WTC11 (cell line): ENCODE data around the gene SUSD4. TPM values are rescaled to one million over a fixed set of nuclear protein-coding genes. Genes with fewer than 3 reads are reported as not detected.
A peak's percentile ranks its signal among the peaks of the same experiment; 100 is the strongest.
"Not testable (repeated sequence)": the region's sequence is repeated elsewhere in the genome, so short reads cannot be mapped to it uniquely, and the experiment has no call there.

Experiments
- ATAC-seq: fragments of 200-7000 bp; cut with Tn5 transposase; 2 replicates; pipeline ENCODE4 v1.10.0; 2021; ENCODE audit warnings: mild to moderate bottlenecking, moderate library complexity
- CTCF ChIA-PET: fragments of 300-600 bp; sonication (Branson Sonifier 250); formaldehyde crosslinking; loops from one replicate; lab custom pipeline; 2021; ENCODE audit warnings: antibody characterized with exemption; lab: Charles Lee
- POLR2A ChIA-PET: fragments of 350-600 bp; sonication (Branson Sonifier 250); formaldehyde crosslinking; loops from one replicate; lab custom pipeline; 2021; ENCODE audit warnings: antibody characterized with exemption; lab: Charles Lee
- DNase-seq: peaks from one replicate; pipeline ENCODE4 v3.0.0; 2021; ENCODE audit warnings: low spot score
- H3K27ac Mint-ChIP-seq: 2 replicates; pipeline ENCODE4 v1.8.0; 2021; ENCODE audit warnings: mixed read lengths
- H3K27me3 Mint-ChIP-seq: 2 replicates; pipeline ENCODE4 v1.8.0; 2021; ENCODE audit warnings: low read depth, mild to moderate bottlenecking, moderate library complexity, mixed read lengths
- H3K36me3 Mint-ChIP-seq: 2 replicates; pipeline ENCODE4 v1.8.0; 2021; ENCODE audit warnings: mixed read lengths
- H3K4me1 Mint-ChIP-seq: 2 replicates; pipeline ENCODE4 v1.8.0; 2022; ENCODE audit warnings: mixed read lengths
- H3K4me3 Mint-ChIP-seq: 2 replicates; pipeline ENCODE4 v1.8.0; 2021; ENCODE audit warnings: mild to moderate bottlenecking, moderate library complexity, mixed read lengths
- H3K9me3 Mint-ChIP-seq: 2 replicates; pipeline ENCODE4 v1.8.0; 2021; ENCODE audit warnings: mixed read lengths
- AR ChIP-seq: fragments of 250-450 bp; sonication (Bioruptor Pico); IDR thresholded peaks from 2 replicates; pipeline ENCODE4 v1.9.0; 2021; ENCODE audit warnings: mild to moderate bottlenecking
- E2F5 ChIP-seq: sonication (generic); formaldehyde crosslinking; IDR thresholded peaks from 2 replicates; pipeline ENCODE4 v1.8.1; 2022; ENCODE audit warnings: mild to moderate bottlenecking, moderate library complexity, missing genetic modification reagents
- FOXP4 ChIP-seq: sonication (generic); formaldehyde crosslinking; IDR thresholded peaks from 2 replicates; pipeline ENCODE4 v1.8.0; 2022; ENCODE audit warnings: mild to moderate bottlenecking, missing genetic modification reagents
- MAX ChIP-seq: sonication (generic); formaldehyde crosslinking; IDR thresholded peaks from 2 replicates; pipeline ENCODE4 v1.8.0; 2022; ENCODE audit warnings: mild to moderate bottlenecking, missing genetic modification reagents
- NR2C2 ChIP-seq: sonication (generic); formaldehyde crosslinking; IDR thresholded peaks from 2 replicates; pipeline ENCODE4 v1.8.0; 2022; ENCODE audit warnings: mild to moderate bottlenecking, missing genetic modification reagents
- SMAD4 ChIP-seq: sonication (generic); formaldehyde crosslinking; IDR thresholded peaks from 2 replicates; pipeline ENCODE4 v1.8.0; 2022; ENCODE audit warnings: mild to moderate bottlenecking, missing genetic modification reagents
- ZBTB43 ChIP-seq: sonication (generic); formaldehyde crosslinking; IDR thresholded peaks from 2 replicates; pipeline ENCODE4 v1.8.1; 2023; ENCODE audit warnings: mild to moderate bottlenecking, missing genetic modification reagents
- ZNF219 ChIP-seq: sonication (generic); formaldehyde crosslinking; IDR thresholded peaks from 2 replicates; pipeline ENCODE4 v1.8.0; 2023; ENCODE audit warnings: missing genetic modification reagents, mild to moderate bottlenecking, borderline replicate concordance
- ZNF317 ChIP-seq: sonication (generic); formaldehyde crosslinking; IDR thresholded peaks from 2 replicates; pipeline ENCODE4 v1.8.1; 2023; ENCODE audit warnings: low read depth, mild to moderate bottlenecking, moderate library complexity, missing genetic modification reagents, borderline replicate concordance
- total RNA-seq: library from RNA; stranded (reverse); gene quantifications from 3 replicates; pipeline ENCODE4 v1.2.3, GENCODE V29; 2021
- TF ChIP-seq, protein P1 (sequence below): fragments of 250-450 bp; sonication (Bioruptor Pico); IDR thresholded peaks from 2 replicates; pipeline ENCODE4 v1.8.0; 2021; ENCODE audit warnings: mild to moderate bottlenecking
- TF ChIP-seq, protein P2 (sequence below): sonication (generic); formaldehyde crosslinking; IDR thresholded peaks from 2 replicates; pipeline ENCODE4 v1.8.0; 2022; ENCODE audit warnings: missing genetic modification reagents

The SUSD4 gene
- total RNA-seq, 1 experiment from 2014 or later: 1.8 TPM

GRCh38 chr1:223288826-223289225 is 75.2 kb downstream of the SUSD4 start:
- DNase-seq (no peak), ATAC-seq (no peak)
- H3K9me3 Mint-ChIP-seq: peaks cover 17% of the 10 kb centered on the region
- ChIA-PET CTCF (no interaction called here), POLR2A (no interaction called here)
- H3K27me3 Mint-ChIP-seq: peaks cover 2% of the 10 kb centered on the region; the same call in 1 of the 2 replicates
- H3K27ac Mint-ChIP-seq: no peak overlapping the region
- H3K4me1 Mint-ChIP-seq: no peaks in the 10 kb centered on the region
- no peak overlapping the region for H3K4me3 Mint-ChIP-seq
- H3K36me3 Mint-ChIP-seq: no peaks in the 10 kb centered on the region
- TF ChIP-seq NR2C2 (CRISPR knock-in tag) (no peak), MAX (no peak), SMAD4 (CRISPR knock-in tag) (no peak), ZNF317 (CRISPR knock-in tag) (no peak)

DNA sequence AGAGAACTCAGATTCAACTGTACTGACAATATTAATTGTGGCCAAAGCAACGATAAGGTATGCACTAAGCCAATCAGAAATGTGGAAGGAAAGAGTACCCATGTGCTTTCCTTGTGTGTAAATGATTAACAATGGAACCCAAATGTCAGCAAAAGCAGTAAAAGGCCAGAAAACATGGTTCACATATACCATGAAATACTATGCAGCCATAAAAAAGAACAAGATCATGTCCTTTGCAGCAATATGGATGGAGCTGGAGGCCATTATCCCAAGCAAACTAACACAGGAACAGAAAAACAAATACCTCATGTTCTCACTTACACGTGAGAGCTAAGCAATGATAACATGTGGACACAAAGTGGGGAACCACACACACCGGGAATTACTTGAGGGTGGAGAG is 78.5 kb downstream of the SUSD4 start:
- no peak for ATAC-seq
- no peak for DNase-seq
- peaks cover 6% of the 10 kb centered on the region; the same call in 1 of the 2 replicates for H3K27me3 Mint-ChIP-seq
- peaks cover 23% of the 10 kb centered on the region for H3K9me3 Mint-ChIP-seq
- TF ChIP-seq ZNF219 (CRISPR knock-in tag) (no peak), FOXP4 (CRISPR knock-in tag) (no peak), AR (no peak), E2F5 (CRISPR knock-in tag) (no peak), ZBTB43 (CRISPR knock-in tag) (no peak)
- TF ChIP-seq, protein P1, sequence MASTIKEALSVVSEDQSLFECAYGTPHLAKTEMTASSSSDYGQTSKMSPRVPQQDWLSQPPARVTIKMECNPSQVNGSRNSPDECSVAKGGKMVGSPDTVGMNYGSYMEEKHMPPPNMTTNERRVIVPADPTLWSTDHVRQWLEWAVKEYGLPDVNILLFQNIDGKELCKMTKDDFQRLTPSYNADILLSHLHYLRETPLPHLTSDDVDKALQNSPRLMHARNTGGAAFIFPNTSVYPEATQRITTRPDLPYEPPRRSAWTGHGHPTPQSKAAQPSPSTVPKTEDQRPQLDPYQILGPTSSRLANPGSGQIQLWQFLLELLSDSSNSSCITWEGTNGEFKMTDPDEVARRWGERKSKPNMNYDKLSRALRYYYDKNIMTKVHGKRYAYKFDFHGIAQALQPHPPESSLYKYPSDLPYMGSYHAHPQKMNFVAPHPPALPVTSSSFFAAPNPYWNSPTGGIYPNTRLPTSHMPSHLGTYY (CRISPR knock-in tag): no peak
- TF ChIP-seq, protein P2, sequence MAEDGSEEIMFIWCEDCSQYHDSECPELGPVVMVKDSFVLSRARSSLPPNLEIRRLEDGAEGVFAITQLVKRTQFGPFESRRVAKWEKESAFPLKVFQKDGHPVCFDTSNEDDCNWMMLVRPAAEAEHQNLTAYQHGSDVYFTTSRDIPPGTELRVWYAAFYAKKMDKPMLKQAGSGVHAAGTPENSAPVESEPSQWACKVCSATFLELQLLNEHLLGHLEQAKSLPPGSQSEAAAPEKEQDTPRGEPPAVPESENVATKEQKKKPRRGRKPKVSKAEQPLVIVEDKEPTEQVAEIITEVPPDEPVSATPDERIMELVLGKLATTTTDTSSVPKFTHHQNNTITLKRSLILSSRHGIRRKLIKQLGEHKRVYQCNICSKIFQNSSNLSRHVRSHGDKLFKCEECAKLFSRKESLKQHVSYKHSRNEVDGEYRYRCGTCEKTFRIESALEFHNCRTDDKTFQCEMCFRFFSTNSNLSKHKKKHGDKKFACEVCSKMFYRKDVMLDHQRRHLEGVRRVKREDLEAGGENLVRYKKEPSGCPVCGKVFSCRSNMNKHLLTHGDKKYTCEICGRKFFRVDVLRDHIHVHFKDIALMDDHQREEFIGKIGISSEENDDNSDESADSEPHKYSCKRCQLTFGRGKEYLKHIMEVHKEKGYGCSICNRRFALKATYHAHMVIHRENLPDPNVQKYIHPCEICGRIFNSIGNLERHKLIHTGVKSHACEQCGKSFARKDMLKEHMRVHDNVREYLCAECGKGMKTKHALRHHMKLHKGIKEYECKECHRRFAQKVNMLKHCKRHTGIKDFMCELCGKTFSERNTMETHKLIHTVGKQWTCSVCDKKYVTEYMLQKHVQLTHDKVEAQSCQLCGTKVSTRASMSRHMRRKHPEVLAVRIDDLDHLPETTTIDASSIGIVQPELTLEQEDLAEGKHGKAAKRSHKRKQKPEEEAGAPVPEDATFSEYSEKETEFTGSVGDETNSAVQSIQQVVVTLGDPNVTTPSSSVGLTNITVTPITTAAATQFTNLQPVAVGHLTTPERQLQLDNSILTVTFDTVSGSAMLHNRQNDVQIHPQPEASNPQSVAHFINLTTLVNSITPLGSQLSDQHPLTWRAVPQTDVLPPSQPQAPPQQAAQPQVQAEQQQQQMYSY: no peak
- no peak overlapping the region for H3K27ac Mint-ChIP-seq
- CTCF ChIA-PET: no interaction called here
- POLR2A ChIA-PET: no interaction called here
- no peaks in the 10 kb centered on the region for H3K4me1 Mint-ChIP-seq
- no peaks in the 10 kb centered on the region for H3K36me3 Mint-ChIP-seq
- no peak overlapping the region for H3K4me3 Mint-ChIP-seq

DNA sequence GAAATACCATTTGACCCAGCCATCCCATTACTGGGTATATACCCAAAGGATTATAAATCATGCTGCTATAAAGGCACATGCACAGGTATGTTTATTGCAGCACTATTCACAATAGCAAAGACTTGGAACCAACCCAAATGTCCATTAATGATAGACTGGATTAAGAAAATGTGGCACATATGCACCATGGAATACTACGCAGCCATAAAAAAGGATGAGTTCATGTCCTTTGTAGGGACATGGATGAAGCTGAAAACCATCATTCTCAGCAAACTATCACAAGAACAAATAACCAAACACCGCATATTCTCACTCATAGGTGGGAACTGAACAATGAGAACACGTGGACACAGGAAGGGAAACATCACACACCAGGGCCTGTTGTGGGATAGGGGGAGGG is 80.3 kb downstream of the SUSD4 start:
- DNase-seq, H3K4me3 Mint-ChIP-seq, CTCF ChIA-PET, POLR2A ChIA-PET, H3K27me3 Mint-ChIP-seq, H3K36me3 Mint-ChIP-seq, H3K4me1 Mint-ChIP-seq, ATAC-seq: not testable (repeated sequence)
- Mint-ChIP-seq H3K27ac (0 out of 2 replicates have a peak overlapping the region, but pooled peaks have one; percentile 57), H3K9me3 (peaks cover 32% of the 10 kb centered on the region)

DNA sequence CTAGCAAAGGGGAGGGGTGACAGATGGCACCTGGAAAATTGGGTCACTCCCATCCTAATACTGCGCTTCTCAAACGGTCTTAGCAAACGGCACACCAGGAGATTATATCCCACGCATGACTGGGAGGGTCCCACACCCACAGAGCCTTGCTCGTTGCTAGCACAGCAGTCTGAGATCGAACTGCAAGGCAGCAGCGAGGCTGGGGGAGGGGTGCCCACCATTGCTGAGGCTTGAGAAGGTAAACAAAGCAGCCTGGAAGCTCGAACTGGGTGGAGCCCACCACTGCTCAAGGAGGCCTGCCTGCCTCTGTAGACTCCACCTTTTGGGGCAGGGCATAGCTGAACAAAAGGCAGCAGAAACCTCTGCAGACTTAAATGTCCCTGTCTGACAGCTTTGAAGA is 85.7 kb downstream of the SUSD4 start:
- H3K27me3 Mint-ChIP-seq, POLR2A ChIA-PET, CTCF ChIA-PET: not testable (repeated sequence)

More for the DNA sequence above, 85.7 kb downstream of the SUSD4 start:
- not testable (repeated sequence) for ATAC-seq, H3K27ac Mint-ChIP-seq, H3K4me1 Mint-ChIP-seq, H3K36me3 Mint-ChIP-seq, H3K4me3 Mint-ChIP-seq, DNase-seq
- H3K9me3 Mint-ChIP-seq: peaks cover 25% of the 10 kb centered on the region
